Measurements from ENCODE around the gene NEK10. TPM values are rescaled to one million over a fixed set of nuclear protein-coding genes. Genes with fewer than 3 reads are reported as not detected.

Gene NEK10
- total RNA-seq, 2 experiments from 2014 or later: 0.28 to 1.3 TPM

- Histone ChIP-seq H3K36me3 (ENCODE audit: insufficient read depth, low read length) (no peaks in the 10 kb centered on the region), H4K20me1 (ENCODE audit: insufficient read depth, low read length) (no peaks in the 10 kb centered on the region), H3K79me2 (ENCODE audit: insufficient read depth, low read depth, low read length) (no peaks in the 10 kb centered on the region), H2AFZ (ENCODE audit: low read length) (no peak overlapping the region), H3K9me2 (ENCODE audit: insufficient read depth, low read length) (no peaks in the 10 kb centered on the region), H3K4me3 (ENCODE audit: low read depth, low read length, poor library complexity, severe bottlenecking) (no peak overlapping the region), H3K27ac (ENCODE audit: low read depth, low read length, poor library complexity, severe bottlenecking) (no peak overlapping the region), H3K9me3 (ENCODE audit: low read length) (no peaks in the 10 kb centered on the region), H3K4me1 (ENCODE audit: insufficient read depth, low read length, poor library complexity, severe bottlenecking) (no peaks in the 10 kb centered on the region), H3K4me2 (ENCODE audit: low read length) (no peak overlapping the region)
- no TSS peak for BruUV-seq (replicated peaks)
- TF ChIP-seq CTCF (conservative IDR thresholded peaks at IDR 0.05; ENCODE audit: low read length): no peak
- TF ChIP-seq EZH2phosphoT487 (IDR thresholded peaks at IDR 0.05; ENCODE audit: borderline replicate concordance, low read depth, low read length): no peak
- POLR2A ChIA-PET: interaction anchor here (0.5 kb wide), 1 partner anchor 878 kb away, joined by 4 read pairs; no protein-coding TSS in a partner anchor
- intact Hi-C loops (cut with micrococcal nuclease; ENCODE audit: unreplicated experiment): no loop called here
- CTCF ChIA-PET (ENCODE audit: unreplicated experiment): no interaction called here
- DNase-seq (ENCODE audit: low spot score): no peak
These were observed 183.2 kb downstream of the NEK10 start for GRCh38 chr3:27186013-27186412.

- Histone ChIP-seq H2AFZ (ENCODE audit: low read length) (no peak overlapping the region), H3K27ac (ENCODE audit: low read depth, low read length, poor library complexity, severe bottlenecking) (no peak overlapping the region), H3K4me1 (ENCODE audit: insufficient read depth, low read length, poor library complexity, severe bottlenecking) (no peaks in the 10 kb centered on the region), H3K4me3 (ENCODE audit: low read depth, low read length, poor library complexity, severe bottlenecking) (no peak overlapping the region), H3K79me2 (ENCODE audit: insufficient read depth, low read depth, low read length) (no peaks in the 10 kb centered on the region), H3K4me2 (ENCODE audit: low read length) (no peak overlapping the region), H4K20me1 (ENCODE audit: insufficient read depth, low read length) (no peaks in the 10 kb centered on the region), H3K9me3 (ENCODE audit: low read length) (no peaks in the 10 kb centered on the region), H3K36me3 (ENCODE audit: insufficient read depth, low read length) (no peaks in the 10 kb centered on the region), H3K9me2 (ENCODE audit: insufficient read depth, low read length) (no peaks in the 10 kb centered on the region)
- CTCF ChIA-PET (ENCODE audit: unreplicated experiment): no interaction called here
- TF ChIP-seq EZH2phosphoT487 (IDR thresholded peaks at IDR 0.05; ENCODE audit: borderline replicate concordance, low read depth, low read length): no peak
- POLR2A ChIA-PET: no interaction called here
- no TSS peak for BruUV-seq (replicated peaks)
- intact Hi-C loops (cut with micrococcal nuclease; ENCODE audit: unreplicated experiment): no loop called here
- DNase-seq (ENCODE audit: low spot score): no peak
These were observed 183.8 kb downstream of the NEK10 start for GRCh38 chr3:27185231-27185989.

- H4K20me1 ChIP-seq (ENCODE audit: insufficient read depth, low read length): no peaks in the 10 kb centered on the region
- DNase-seq (ENCODE audit: low spot score): no peak
- POLR2A ChIA-PET: no interaction called here
- H3K9me3 ChIP-seq (ENCODE audit: low read length): no peaks in the 10 kb centered on the region
- no peak overlapping the region for H3K27ac ChIP-seq (ENCODE audit: low read depth, low read length, poor library complexity, severe bottlenecking)
- H3K9me2 ChIP-seq (ENCODE audit: insufficient read depth, low read length): no peaks in the 10 kb centered on the region
- no TSS peak for BruUV-seq (replicated peaks)
- H3K79me2 ChIP-seq (ENCODE audit: insufficient read depth, low read depth, low read length): no peaks in the 10 kb centered on the region
- H2AFZ ChIP-seq (ENCODE audit: low read length): no peak overlapping the region
- no peak overlapping the region for H3K4me3 ChIP-seq (ENCODE audit: low read depth, low read length, poor library complexity, severe bottlenecking)
- H3K4me1 ChIP-seq (ENCODE audit: insufficient read depth, low read length, poor library complexity, severe bottlenecking): no peaks in the 10 kb centered on the region
- no peaks in the 10 kb centered on the region for H3K36me3 ChIP-seq (ENCODE audit: insufficient read depth, low read length)
- no peak overlapping the region for H3K4me2 ChIP-seq (ENCODE audit: low read length)
- TF ChIP-seq EZH2phosphoT487 (IDR thresholded peaks at IDR 0.05; ENCODE audit: borderline replicate concordance, low read depth, low read length) (no peak), CTCF (conservative IDR thresholded peaks at IDR 0.05; ENCODE audit: low read length) (no peak)
- CTCF ChIA-PET (ENCODE audit: unreplicated experiment): no interaction called here
- intact Hi-C loops (cut with micrococcal nuclease; ENCODE audit: unreplicated experiment): no loop called here
These were observed 184.9 kb downstream of the NEK10 start for GRCh38 chr3:27184261-27184660.

Measured in OCI-LY7 (cell line).